Measurements from ENCODE around the gene ARPC1B. TPM values are rescaled to one million over a fixed set of nuclear protein-coding genes. Genes with fewer than 3 reads are reported as not detected.
A peak's percentile ranks its signal among the peaks of the same experiment; 100 is the strongest.
"Not testable (repeated sequence)": the region's sequence is repeated elsewhere in the genome, so short reads cannot be mapped to it uniquely, and the experiment has no call there.

Gene ARPC1B
- total RNA-seq, 1 donor from 2014 or later, result 124 TPM

DNA sequence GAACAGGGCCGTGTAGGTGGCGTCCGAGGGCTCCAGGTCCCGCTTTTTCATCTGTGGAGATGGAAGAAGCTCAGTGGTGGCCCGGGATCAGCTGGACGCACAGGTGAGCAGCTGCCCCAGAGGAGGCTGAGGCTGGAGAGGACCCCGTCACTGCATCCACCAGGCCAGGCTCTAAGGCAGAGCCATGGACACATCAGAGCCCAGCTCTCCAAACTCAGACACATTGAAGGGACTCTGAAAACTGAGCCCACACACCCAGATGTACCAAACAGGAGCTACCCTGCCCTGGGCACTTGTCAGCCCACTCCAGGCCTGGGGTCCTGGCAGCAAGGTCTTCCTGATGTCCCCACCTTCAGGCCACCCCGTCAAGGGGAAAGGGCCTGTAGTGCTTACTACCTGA, 55.2 kb downstream of the ARPC1B start:
- Mint-ChIP-seq H3K9me3 (ENCODE audit: unreplicated experiment) (no peaks in the 10 kb centered on the region), H3K27ac (ENCODE audit: unreplicated experiment) (no peak overlapping the region), H3K36me3 (ENCODE audit: low read depth, unreplicated experiment) (peaks cover 26% of the 10 kb centered on the region)

GRCh38 chr7:99431756-99432540, 57.4 kb downstream of the ARPC1B start:
- peaks cover 26% of the 10 kb centered on the region for H3K36me3 Mint-ChIP-seq (ENCODE audit: low read depth, unreplicated experiment)
- not testable (repeated sequence) for H3K4me3 Mint-ChIP-seq (ENCODE audit: unreplicated experiment); H3K4me1 Mint-ChIP-seq (ENCODE audit: unreplicated experiment); H3K9me3 Mint-ChIP-seq (ENCODE audit: unreplicated experiment); H3K27me3 Mint-ChIP-seq (ENCODE audit: unreplicated experiment); DNase-seq (ENCODE audit: low spot score); H3K27ac Mint-ChIP-seq (ENCODE audit: unreplicated experiment)

More for the DNA sequence above, 55.2 kb downstream of the ARPC1B start:
- peaks cover 1% of the 10 kb centered on the region for H3K27me3 Mint-ChIP-seq (ENCODE audit: unreplicated experiment)
- TF ChIP-seq, protein P1, sequence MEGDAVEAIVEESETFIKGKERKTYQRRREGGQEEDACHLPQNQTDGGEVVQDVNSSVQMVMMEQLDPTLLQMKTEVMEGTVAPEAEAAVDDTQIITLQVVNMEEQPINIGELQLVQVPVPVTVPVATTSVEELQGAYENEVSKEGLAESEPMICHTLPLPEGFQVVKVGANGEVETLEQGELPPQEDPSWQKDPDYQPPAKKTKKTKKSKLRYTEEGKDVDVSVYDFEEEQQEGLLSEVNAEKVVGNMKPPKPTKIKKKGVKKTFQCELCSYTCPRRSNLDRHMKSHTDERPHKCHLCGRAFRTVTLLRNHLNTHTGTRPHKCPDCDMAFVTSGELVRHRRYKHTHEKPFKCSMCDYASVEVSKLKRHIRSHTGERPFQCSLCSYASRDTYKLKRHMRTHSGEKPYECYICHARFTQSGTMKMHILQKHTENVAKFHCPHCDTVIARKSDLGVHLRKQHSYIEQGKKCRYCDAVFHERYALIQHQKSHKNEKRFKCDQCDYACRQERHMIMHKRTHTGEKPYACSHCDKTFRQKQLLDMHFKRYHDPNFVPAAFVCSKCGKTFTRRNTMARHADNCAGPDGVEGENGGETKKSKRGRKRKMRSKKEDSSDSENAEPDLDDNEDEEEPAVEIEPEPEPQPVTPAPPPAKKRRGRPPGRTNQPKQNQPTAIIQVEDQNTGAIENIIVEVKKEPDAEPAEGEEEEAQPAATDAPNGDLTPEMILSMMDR (IDR thresholded peaks at IDR 0.05; ENCODE audit: unreplicated experiment), result no peak
- DNase-seq (ENCODE audit: low spot score), result no peak
- no peaks in the 10 kb centered on the region for H3K4me1 Mint-ChIP-seq (ENCODE audit: unreplicated experiment)
- no peak overlapping the region for H3K4me3 Mint-ChIP-seq (ENCODE audit: unreplicated experiment)

- Mint-ChIP-seq H3K27ac (ENCODE audit: unreplicated experiment) (no peak overlapping the region), H3K9me3 (ENCODE audit: unreplicated experiment) (no peaks in the 10 kb centered on the region), H3K36me3 (ENCODE audit: low read depth, unreplicated experiment) (peaks cover 22% of the 10 kb centered on the region), H3K27me3 (ENCODE audit: unreplicated experiment) (peaks cover 1% of the 10 kb centered on the region), H3K4me1 (ENCODE audit: unreplicated experiment) (peaks cover 3% of the 10 kb centered on the region), H3K4me3 (ENCODE audit: unreplicated experiment) (peak overlapping the region; percentile 59)
- TF ChIP-seq, protein P1 (IDR thresholded peaks at IDR 0.05; ENCODE audit: unreplicated experiment), result no peak
- no peak for DNase-seq (ENCODE audit: low spot score)
Observed at GRCh38 chr7:99433158-99433557, 58.6 kb downstream of the ARPC1B start.

- peaks cover 24% of the 10 kb centered on the region for H3K36me3 Mint-ChIP-seq (ENCODE audit: low read depth, unreplicated experiment)
- no peak for DNase-seq (ENCODE audit: low spot score)
Observed at GRCh38 chr7:99437946-99438572, 63.5 kb downstream of the ARPC1B start.

DNA sequence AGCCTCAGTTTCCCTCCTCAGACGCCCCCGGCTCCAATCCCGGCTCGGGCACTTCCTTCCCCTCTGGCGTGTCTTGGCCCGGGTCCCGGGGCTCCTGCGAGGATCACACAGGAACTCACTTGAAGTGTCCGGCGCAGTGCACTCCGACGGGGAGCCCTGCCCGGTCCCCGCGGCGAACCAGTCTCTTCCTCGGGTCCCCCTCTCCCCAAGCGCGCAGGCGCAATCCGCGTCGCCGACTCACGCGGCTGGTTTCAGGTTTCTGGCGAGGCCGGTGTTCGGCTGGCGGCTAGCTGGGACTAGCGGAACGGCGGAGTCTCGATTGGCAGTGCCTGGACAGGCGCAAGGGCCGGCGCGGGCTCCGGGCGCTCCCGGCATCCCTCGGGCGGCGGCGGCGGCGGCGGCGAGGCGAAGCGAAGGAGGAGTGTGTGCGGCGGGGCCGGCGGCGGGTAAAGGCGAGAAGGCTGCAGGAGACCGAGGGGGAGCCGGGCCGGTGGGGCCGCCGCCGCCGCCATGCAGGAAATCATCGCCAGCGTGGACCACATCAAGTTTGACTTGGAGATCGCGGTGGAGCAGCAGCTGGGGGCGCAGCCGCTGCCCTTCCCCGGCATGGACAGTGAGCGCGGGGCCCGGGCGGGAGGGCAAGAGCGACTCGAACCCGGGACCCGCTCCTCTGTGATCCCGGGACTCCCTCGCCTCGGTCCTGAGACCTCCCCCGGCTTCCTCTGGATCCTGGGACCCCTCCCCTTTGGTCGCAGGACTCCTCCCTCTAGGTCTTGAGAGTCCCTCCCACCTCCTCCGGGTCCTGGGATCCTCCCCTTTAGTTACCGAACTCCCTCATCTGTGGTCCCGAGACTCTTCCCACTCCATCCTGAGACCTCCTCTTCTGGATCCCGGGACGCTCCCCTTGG, 64.3 kb downstream of the ARPC1B start, which contains the start of the genes CPSF4 and PTCD1:
Gene CPSF4 (plus strand): TSS at position 371 of the 908 bp plus-strand sequence. CDS start 140 bp downstream, at position 511.
Gene PTCD1 (minus strand): TSS at position 226 of the 908 bp plus-strand sequence. CDS start 3,556 bp downstream, outside the sequence.
- DNase-seq (ENCODE audit: low spot score), result peak; percentile 96
- H3K27ac Mint-ChIP-seq (ENCODE audit: unreplicated experiment), result peak within 1 kb of the TSS; percentile 89
- peaks cover 17% of the 10 kb centered on the region for H3K4me1 Mint-ChIP-seq (ENCODE audit: unreplicated experiment)
- H3K4me3 Mint-ChIP-seq (ENCODE audit: unreplicated experiment), result peak within 1 kb of the TSS; percentile 98
- TF ChIP-seq, protein P1 (IDR thresholded peaks at IDR 0.05; ENCODE audit: unreplicated experiment), result no peak
- H3K36me3 Mint-ChIP-seq (ENCODE audit: low read depth, unreplicated experiment), result peaks cover 21% of the 10 kb centered on the region
- H3K9me3 Mint-ChIP-seq (ENCODE audit: unreplicated experiment), result no peaks in the 10 kb centered on the region
- H3K27me3 Mint-ChIP-seq (ENCODE audit: unreplicated experiment), result peaks cover 7% of the 10 kb centered on the region

More at GRCh38 chr7:99437946-99438572, 63.5 kb downstream of the ARPC1B start:
- H3K9me3 Mint-ChIP-seq (ENCODE audit: unreplicated experiment), result no peaks in the 10 kb centered on the region
- H3K27ac Mint-ChIP-seq (ENCODE audit: unreplicated experiment), result peak overlapping the region; percentile 72
- TF ChIP-seq, protein P1 (IDR thresholded peaks at IDR 0.05; ENCODE audit: unreplicated experiment), result no peak
- peaks cover 17% of the 10 kb centered on the region for H3K4me1 Mint-ChIP-seq (ENCODE audit: unreplicated experiment)
- peaks cover 4% of the 10 kb centered on the region for H3K27me3 Mint-ChIP-seq (ENCODE audit: unreplicated experiment)
- H3K4me3 Mint-ChIP-seq (ENCODE audit: unreplicated experiment), result peak overlapping the region; percentile 98
